ENCODE measurements around the gene PRRG4. TPM values are rescaled to one million over a fixed set of nuclear protein-coding genes. Genes with fewer than 3 reads are reported as not detected.
A peak's percentile ranks its signal among the peaks of the same experiment; 100 is the strongest.
"Not testable (repeated sequence)": the region's sequence is repeated elsewhere in the genome, so short reads cannot be mapped to it uniquely, and the experiment has no call there.

The PRRG4 gene
- polyA plus RNA-seq, 3 donors from 2014 or later = not detected

GRCh38 chr11:32839308-32839707 lies 9.6 kb downstream of the PRRG4 start:
- H3K27ac Mint-ChIP-seq = no peak overlapping the region
- no peaks in the 10 kb centered on the region for H3K36me3 Mint-ChIP-seq
- peaks cover 0 to 5% (median 2%) of the 10 kb centered on the region in 3 donors for H3K27me3 Mint-ChIP-seq (ENCODE audit: low read depth in 3 of 3)
- H3K4me1 Mint-ChIP-seq = no peaks in the 10 kb centered on the region
- no peaks in the 10 kb centered on the region for H3K9me3 Mint-ChIP-seq
- H3K4me3 Mint-ChIP-seq = no peak overlapping the region
- no peak for DNase-seq

GRCh38 chr11:32840587-32840986 lies 10.9 kb downstream of the PRRG4 start:
- no peak overlapping the region for H3K27ac Mint-ChIP-seq
- H3K4me1 Mint-ChIP-seq = no peaks in the 10 kb centered on the region
- DNase-seq = no peak
- no peaks in the 10 kb centered on the region for H3K9me3 Mint-ChIP-seq
- no peak overlapping the region for H3K4me3 Mint-ChIP-seq
- H3K27me3 Mint-ChIP-seq (ENCODE audit: low read depth in 3 of 3) = peaks cover 0 to 4% (median 0%) of the 10 kb centered on the region in 3 donors
- H3K36me3 Mint-ChIP-seq = no peaks in the 10 kb centered on the region

GRCh38 chr11:32843544-32843943 lies 13.8 kb downstream of the PRRG4 start:
- DNase-seq = no peak
- no peak overlapping the region for H3K27ac Mint-ChIP-seq
- H3K4me1 Mint-ChIP-seq = no peaks in the 10 kb centered on the region
- H3K4me3 Mint-ChIP-seq = no peak overlapping the region
- peaks cover 0 to 9% (median 3%) of the 10 kb centered on the region in 3 donors for H3K27me3 Mint-ChIP-seq (ENCODE audit: low read depth in 3 of 3)
- no peaks in the 10 kb centered on the region for H3K36me3 Mint-ChIP-seq
- no peaks in the 10 kb centered on the region for H3K9me3 Mint-ChIP-seq

- no peaks in the 10 kb centered on the region for H3K36me3 Mint-ChIP-seq
- no peaks in the 10 kb centered on the region for H3K9me3 Mint-ChIP-seq
- no peak overlapping the region for H3K4me3 Mint-ChIP-seq
- H3K27me3 Mint-ChIP-seq (ENCODE audit: low read depth in 3 of 3) = peaks cover 0 to 13% (median 3%) of the 10 kb centered on the region in 3 donors
- no peak overlapping the region for H3K27ac Mint-ChIP-seq
- no peak for DNase-seq
- peaks cover 0 to 1% of the 10 kb centered on the region in 2 donors for H3K4me1 Mint-ChIP-seq
Measured at GRCh38 chr11:32847511-32847910, 17.8 kb downstream of the PRRG4 start.

- Mint-ChIP-seq H3K27ac (no peak overlapping the region), H3K4me3 (no peak overlapping the region), H3K4me1 (peaks cover 0 to 1% of the 10 kb centered on the region in 2 donors), H3K27me3 (ENCODE audit: low read depth in 3 of 3) (peaks cover 0 to 13% (median 3%) of the 10 kb centered on the region in 3 donors), H3K36me3 (no peaks in the 10 kb centered on the region), H3K9me3 (no peaks in the 10 kb centered on the region)
- no peak for DNase-seq
Measured at GRCh38 chr11:32849761-32850160, 20.0 kb downstream of the PRRG4 start.

GRCh38 chr11:32851251-32851650 lies 21.5 kb downstream of the PRRG4 start:
- H3K4me1 Mint-ChIP-seq = peaks cover 0 to 1% of the 10 kb centered on the region in 2 donors
- DNase-seq = no peak
- H3K9me3 Mint-ChIP-seq = no peaks in the 10 kb centered on the region
- no peaks in the 10 kb centered on the region for H3K36me3 Mint-ChIP-seq
- H3K27ac Mint-ChIP-seq = no peak overlapping the region
- H3K27me3 Mint-ChIP-seq (ENCODE audit: low read depth in 3 of 3) = peaks cover 0 to 11% (median 3%) of the 10 kb centered on the region in 3 donors
- no peak overlapping the region for H3K4me3 Mint-ChIP-seq

GRCh38 chr11:32852207-32852606 lies 22.5 kb downstream of the PRRG4 start:
- Mint-ChIP-seq H3K9me3 (no peaks in the 10 kb centered on the region), H3K27ac (no peak overlapping the region), H3K4me3 (no peak overlapping the region), H3K27me3 (ENCODE audit: low read depth in 3 of 3) (peaks cover 0 to 7% (median 0%) of the 10 kb centered on the region in 3 donors), H3K36me3 (no peaks in the 10 kb centered on the region), H3K4me1 (peaks cover 0 to 1% of the 10 kb centered on the region in 2 donors)
- no peak for DNase-seq

- Mint-ChIP-seq H3K36me3 (peaks cover 0 to 3% (median 0%) of the 10 kb centered on the region in 3 donors), H3K27ac (no peak overlapping the region), H3K4me3 (no peak overlapping the region), H3K27me3 (ENCODE audit: low read depth in 3 of 3) (peaks cover 0 to 4% (median 0%) of the 10 kb centered on the region in 3 donors), H3K4me1 (no peaks in the 10 kb centered on the region), H3K9me3 (no peaks in the 10 kb centered on the region)
- no peak for DNase-seq
Measured at GRCh38 chr11:32855601-32856000, 25.9 kb downstream of the PRRG4 start.

- peaks cover 0 to 4% (median 0%) of the 10 kb centered on the region in 3 donors for H3K27me3 Mint-ChIP-seq (ENCODE audit: low read depth in 3 of 3)
- no peaks in the 10 kb centered on the region for H3K9me3 Mint-ChIP-seq
- peaks cover 0 to 7% (median 0%) of the 10 kb centered on the region in 3 donors for H3K36me3 Mint-ChIP-seq
- no peak overlapping the region for H3K27ac Mint-ChIP-seq
- no peaks in the 10 kb centered on the region for H3K4me1 Mint-ChIP-seq
- no peak overlapping the region for H3K4me3 Mint-ChIP-seq
- DNase-seq = no peak
Measured at GRCh38 chr11:32858731-32859130, 29.0 kb downstream of the PRRG4 start.

GRCh38 chr11:32861850-32862577 lies 32.3 kb downstream of the PRRG4 start:
- Mint-ChIP-seq H3K9me3 (no peaks in the 10 kb centered on the region), H3K4me3 (no peak overlapping the region), H3K27me3 (ENCODE audit: low read depth in 3 of 3) (peaks cover 0 to 4% (median 2%) of the 10 kb centered on the region in 3 donors), H3K4me1 (no peaks in the 10 kb centered on the region), H3K27ac (no peak overlapping the region), H3K36me3 (peaks cover 0 to 7% (median 0%) of the 10 kb centered on the region in 3 donors)
- DNase-seq = no peak

- H3K27ac Mint-ChIP-seq = no peak overlapping the region
- H3K4me1 Mint-ChIP-seq = no peaks in the 10 kb centered on the region
- no peak for DNase-seq
- H3K4me3 Mint-ChIP-seq = no peak overlapping the region
- H3K9me3 Mint-ChIP-seq = no peaks in the 10 kb centered on the region
- peaks cover 0 to 7% (median 4%) of the 10 kb centered on the region in 3 donors for H3K27me3 Mint-ChIP-seq (ENCODE audit: low read depth in 3 of 3)
- H3K36me3 Mint-ChIP-seq = peaks cover 0 to 3% (median 0%) of the 10 kb centered on the region in 3 donors
Measured at GRCh38 chr11:32864555-32864954, 34.8 kb downstream of the PRRG4 start.

- H3K27ac Mint-ChIP-seq; H3K4me1 Mint-ChIP-seq; H3K27me3 Mint-ChIP-seq (ENCODE audit: low read depth in 3 of 3); DNase-seq; H3K36me3 Mint-ChIP-seq; H3K4me3 Mint-ChIP-seq; H3K9me3 Mint-ChIP-seq: not testable (repeated sequence)
Measured at GRCh38 chr11:32868752-32869151, 39.0 kb downstream of the PRRG4 start.

- Mint-ChIP-seq H3K27me3 (ENCODE audit: low read depth in 3 of 3) (peaks cover 0 to 8% (median 7%) of the 10 kb centered on the region in 3 donors), H3K4me1 (no peaks in the 10 kb centered on the region), H3K27ac (no peak overlapping the region), H3K36me3 (no peaks in the 10 kb centered on the region), H3K9me3 (no peaks in the 10 kb centered on the region), H3K4me3 (no peak overlapping the region)
- DNase-seq = peak in 2 of 3 donors; percentile 14 to 18
Measured at GRCh38 chr11:32870676-32871075, 40.9 kb downstream of the PRRG4 start.

- Mint-ChIP-seq H3K36me3 (no peaks in the 10 kb centered on the region), H3K9me3 (no peaks in the 10 kb centered on the region), H3K4me3 (no peak overlapping the region), H3K4me1 (no peaks in the 10 kb centered on the region), H3K27me3 (ENCODE audit: low read depth in 3 of 3) (peaks cover 0 to 8% (median 3%) of the 10 kb centered on the region in 3 donors), H3K27ac (no peak overlapping the region)
- no peak for DNase-seq
Measured at GRCh38 chr11:32874132-32874531, 44.4 kb downstream of the PRRG4 start.

- H3K9me3 Mint-ChIP-seq = no peaks in the 10 kb centered on the region
- no peaks in the 10 kb centered on the region for H3K4me1 Mint-ChIP-seq
- H3K27me3 Mint-ChIP-seq (ENCODE audit: low read depth in 3 of 3) = peaks cover 0 to 5% (median 0%) of the 10 kb centered on the region in 3 donors
- no peak overlapping the region for H3K27ac Mint-ChIP-seq
- H3K4me3 Mint-ChIP-seq = no peak overlapping the region
- no peaks in the 10 kb centered on the region for H3K36me3 Mint-ChIP-seq
- DNase-seq = no peak
Measured at GRCh38 chr11:32881286-32881685, 51.6 kb downstream of the PRRG4 start.

All from immature natural killer cell (primary cell).